DOHH2 (cell line): ENCODE measurements around the gene AMH.

ENCODE experiments used
- H3F3A ChIP-seq: fragments of 200-600 bp; sonication (generic), shearing (Covaris generic); 2 replicates; pipeline ENCODE4 v1.6.0; 2016; ENCODE audit warnings: antibody characterized with exemption, mild to moderate bottlenecking; ENCODE audit not compliant: control insufficient read depth, insufficient read depth
- H3K27ac ChIP-seq: fragments of 200-600 bp; sonication (generic); 2 replicates; pipeline ENCODE4 v1.5.1; 2014; ENCODE audit warnings: low read depth, mild to moderate bottlenecking, low read length, moderate library complexity
- H3K27me3 ChIP-seq: fragments of 200-600 bp; sonication (generic); 2 replicates; pipeline ENCODE4 v1.6.1; 2014; ENCODE audit warnings: mild to moderate bottlenecking, low read length, mixed read lengths; ENCODE audit not compliant: control insufficient read depth
- H3K36me3 ChIP-seq: fragments of 200-600 bp; sonication (generic); 2 replicates; pipeline ENCODE4 v1.6.1; 2014; ENCODE audit warnings: mild to moderate bottlenecking, low read length, moderate library complexity, mixed read lengths; ENCODE audit not compliant: control insufficient read depth
- H3K4me1 ChIP-seq: fragments of 200-600 bp; sonication (generic); 2 replicates; pipeline ENCODE4 v1.6.1; 2014; ENCODE audit warnings: mild to moderate bottlenecking, low read length, mixed read lengths; ENCODE audit not compliant: control insufficient read depth
- H3K4me2 ChIP-seq: fragments of 200-600 bp; sonication (generic); 2 replicates; pipeline ENCODE4 v1.6.0; 2014; ENCODE audit warnings: mild to moderate bottlenecking, low read length, moderate library complexity
- H3K4me3 ChIP-seq: fragments of 200-600 bp; sonication (generic); 2 replicates; pipeline ENCODE4 v1.5.1; 2014; ENCODE audit warnings: mild to moderate bottlenecking, low read length, mixed read lengths
- H3K79me2 ChIP-seq: fragments of 200-600 bp; sonication (generic); 2 replicates; pipeline ENCODE4 v1.6.1; 2014; ENCODE audit warnings: mild to moderate bottlenecking, low read length, mixed read lengths; ENCODE audit not compliant: control insufficient read depth
- H3K9me2 ChIP-seq: fragments of 200-600 bp; sonication (generic); replicated peaks from 2 replicates; pipeline ENCODE4 v1.6.1; 2014; ENCODE audit warnings: mild to moderate bottlenecking, low read length, mixed read lengths; ENCODE audit not compliant: control insufficient read depth
- H3K9me3 ChIP-seq: fragments of 200-600 bp; sonication (generic); 2 replicates; pipeline ENCODE4 v1.6.1; 2014; ENCODE audit warnings: antibody characterized with exemption, low read length, mixed read lengths; ENCODE audit not compliant: control insufficient read depth, insufficient read depth
- H4K20me1 ChIP-seq: fragments of 200-600 bp; sonication (generic); 2 replicates; pipeline ENCODE4 v1.6.0; 2014; ENCODE audit warnings: low read depth, mild to moderate bottlenecking, antibody characterized with exemption, low read length, moderate library complexity; ENCODE audit not compliant: control insufficient read depth, insufficient read depth
- EZH2phosphoT487 ChIP-seq: fragments of 200-600 bp; sonication (generic); IDR thresholded peaks from 2 replicates; pipeline ENCODE4 v1.6.1; 2017; ENCODE audit warnings: borderline replicate concordance, mild to moderate bottlenecking, antibody characterized with exemption, low read length, moderate library complexity, mixed read lengths
- TF ChIP-seq, protein P1 (sequence below): fragments of 200-600 bp; sonication (generic); IDR thresholded peaks from one replicate; pipeline ENCODE4 v1.5.1; 2014; ENCODE audit warnings: antibody characterized with exemption, mild to moderate bottlenecking, low read depth, low read length; ENCODE audit not compliant: poor library complexity, severe bottlenecking

The AMH gene

DNA sequence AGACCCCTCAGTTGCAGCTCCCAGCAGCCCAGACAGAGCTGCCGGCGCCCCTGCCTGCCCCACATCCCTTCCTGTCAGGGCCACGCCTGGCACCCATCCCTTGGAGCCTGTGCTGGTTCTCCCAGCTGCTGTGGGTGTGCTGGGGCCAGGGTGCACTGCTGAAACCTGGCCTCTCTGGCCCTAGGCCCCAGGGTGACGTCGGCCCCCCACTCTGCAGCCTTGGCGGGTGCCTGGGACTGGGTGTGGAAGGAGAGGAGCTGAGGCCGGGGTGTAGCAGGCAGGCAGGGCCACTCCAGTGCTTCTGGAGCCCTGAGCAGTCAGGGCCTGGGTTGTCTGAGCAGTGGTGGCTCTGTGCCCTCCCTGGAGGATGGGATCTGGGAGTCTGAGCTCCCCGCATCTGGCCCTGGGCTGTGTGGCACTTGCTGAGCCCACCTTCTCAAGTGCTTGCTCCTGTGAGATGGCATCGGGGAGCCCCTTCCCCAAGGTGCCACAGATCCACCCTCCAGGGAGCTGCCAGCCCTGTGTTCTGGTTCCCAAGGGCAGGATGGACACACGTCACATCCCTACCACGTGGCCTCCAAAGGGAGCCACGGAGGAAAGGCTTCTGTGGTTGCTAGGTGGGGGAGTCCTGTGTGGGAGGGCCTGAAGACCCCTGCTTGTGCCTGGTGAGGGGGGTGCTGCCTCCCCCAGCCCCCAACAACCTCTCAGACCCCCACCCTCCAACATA, 18.2 kb upstream of the AMH start:
- no peaks in the 10 kb centered on the region for H3K9me2 ChIP-seq
- H4K20me1 ChIP-seq: 0 out of 2 replicates have a peak, but pooled peaks cover 3% of the 10 kb centered on the region
- H3K4me2 ChIP-seq: no peak overlapping the region
- H3K9me3 ChIP-seq: no peaks in the 10 kb centered on the region
- H3K36me3 ChIP-seq: peaks cover 90% of the 10 kb centered on the region
- H3K27me3 ChIP-seq: no peaks in the 10 kb centered on the region
- TF ChIP-seq, protein P1, sequence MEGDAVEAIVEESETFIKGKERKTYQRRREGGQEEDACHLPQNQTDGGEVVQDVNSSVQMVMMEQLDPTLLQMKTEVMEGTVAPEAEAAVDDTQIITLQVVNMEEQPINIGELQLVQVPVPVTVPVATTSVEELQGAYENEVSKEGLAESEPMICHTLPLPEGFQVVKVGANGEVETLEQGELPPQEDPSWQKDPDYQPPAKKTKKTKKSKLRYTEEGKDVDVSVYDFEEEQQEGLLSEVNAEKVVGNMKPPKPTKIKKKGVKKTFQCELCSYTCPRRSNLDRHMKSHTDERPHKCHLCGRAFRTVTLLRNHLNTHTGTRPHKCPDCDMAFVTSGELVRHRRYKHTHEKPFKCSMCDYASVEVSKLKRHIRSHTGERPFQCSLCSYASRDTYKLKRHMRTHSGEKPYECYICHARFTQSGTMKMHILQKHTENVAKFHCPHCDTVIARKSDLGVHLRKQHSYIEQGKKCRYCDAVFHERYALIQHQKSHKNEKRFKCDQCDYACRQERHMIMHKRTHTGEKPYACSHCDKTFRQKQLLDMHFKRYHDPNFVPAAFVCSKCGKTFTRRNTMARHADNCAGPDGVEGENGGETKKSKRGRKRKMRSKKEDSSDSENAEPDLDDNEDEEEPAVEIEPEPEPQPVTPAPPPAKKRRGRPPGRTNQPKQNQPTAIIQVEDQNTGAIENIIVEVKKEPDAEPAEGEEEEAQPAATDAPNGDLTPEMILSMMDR: no peak
- TF ChIP-seq EZH2phosphoT487: no peak
- H3K4me1 ChIP-seq: peaks cover 57% of the 10 kb centered on the region
- peaks cover 69% of the 10 kb centered on the region for H3K79me2 ChIP-seq
- H3K27ac ChIP-seq: no peak overlapping the region
- H3K4me3 ChIP-seq: no peak overlapping the region
- peaks cover 28% of the 10 kb centered on the region for H3F3A ChIP-seq

DNA sequence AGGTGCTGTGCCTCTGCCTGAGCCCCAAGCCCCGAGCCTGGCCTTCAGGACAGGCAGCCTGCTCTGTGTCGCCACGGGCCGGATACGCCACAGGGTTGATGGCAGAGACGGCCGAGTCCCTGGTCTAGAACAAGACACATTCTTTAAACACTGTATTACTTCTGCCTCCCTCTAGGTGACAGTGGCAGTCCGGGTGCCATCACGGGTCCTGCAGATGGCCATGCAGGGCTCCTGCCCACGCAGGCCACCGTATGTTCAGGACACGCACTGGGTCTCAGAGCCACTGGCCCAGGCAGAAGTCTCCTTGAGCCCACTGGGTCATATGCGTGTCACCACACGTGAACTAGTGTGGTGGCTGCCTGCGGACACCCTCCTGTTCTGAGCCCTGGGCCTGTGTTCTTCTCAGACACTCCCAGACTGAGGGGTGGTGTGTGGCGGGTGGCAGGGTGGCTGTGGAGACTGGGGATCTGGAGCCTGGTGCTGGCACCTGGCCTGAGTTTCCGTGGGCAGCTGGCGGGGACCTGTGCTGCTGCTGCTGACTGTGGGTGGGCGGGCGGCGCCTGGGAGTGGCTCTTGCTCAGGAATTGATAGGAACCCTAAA, 17.4 kb upstream of the AMH start:
- Histone ChIP-seq H3K9me3 (no peaks in the 10 kb centered on the region), H3K36me3 (peaks cover 84% of the 10 kb centered on the region), H4K20me1 (0 out of 2 replicates have a peak, but pooled peaks cover 3% of the 10 kb centered on the region), H3K27me3 (no peaks in the 10 kb centered on the region), H3K79me2 (peaks cover 72% of the 10 kb centered on the region), H3K27ac (no peak overlapping the region), H3K9me2 (no peaks in the 10 kb centered on the region), H3K4me3 (no peak overlapping the region), H3K4me1 (peaks cover 54% of the 10 kb centered on the region), H3F3A (peaks cover 28% of the 10 kb centered on the region), H3K4me2 (no peak overlapping the region)
- TF ChIP-seq, protein P1: peak; percentile 50
- no peak for TF ChIP-seq EZH2phosphoT487

DNA sequence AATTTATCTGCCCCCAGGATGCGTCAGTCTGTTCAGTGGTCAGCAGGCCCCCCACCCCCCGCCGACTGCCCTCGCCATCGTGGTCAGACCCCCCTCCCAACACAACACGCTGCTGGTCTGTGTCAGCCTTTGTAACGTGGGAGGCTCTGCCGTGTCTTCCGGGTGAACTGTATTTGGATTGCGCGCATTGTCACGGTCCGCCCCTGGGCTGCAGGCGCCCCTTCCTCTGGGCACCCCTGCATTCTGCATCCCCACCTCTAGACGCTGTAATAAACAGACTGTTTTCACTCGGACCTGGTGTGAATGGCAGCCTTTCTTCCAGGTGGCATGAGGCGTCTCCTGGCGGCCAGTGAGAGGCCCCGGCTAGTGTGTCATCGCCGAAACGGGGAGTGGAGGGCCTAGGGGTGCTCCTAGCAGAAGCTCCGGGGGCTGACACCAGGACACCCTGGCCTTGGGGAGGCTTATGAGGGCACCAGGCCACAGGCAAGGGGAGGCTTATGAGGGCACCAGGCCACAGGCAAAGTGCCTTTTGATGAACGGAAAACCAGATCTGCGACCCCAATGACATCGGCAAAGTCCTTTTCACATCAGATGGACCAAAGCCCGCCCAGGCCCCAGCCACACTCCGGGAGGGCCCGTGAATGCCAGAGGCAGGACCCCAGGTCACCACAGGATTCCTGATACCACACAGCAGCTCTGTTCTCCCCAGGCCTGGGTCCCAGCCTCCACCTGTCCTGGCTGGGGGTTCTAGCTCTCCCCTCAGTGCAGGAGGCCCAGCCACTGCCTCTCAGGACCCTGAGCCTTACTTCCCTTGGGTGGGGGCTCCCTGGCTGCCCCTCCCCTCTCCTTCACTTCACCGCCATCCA, 16.6 kb upstream of the AMH start:
- Histone ChIP-seq H4K20me1 (peaks cover 2% of the 10 kb centered on the region; the same call in 1 of the 2 replicates), H3K79me2 (peaks cover 80% of the 10 kb centered on the region), H3K9me2 (no peaks in the 10 kb centered on the region), H3K4me1 (peaks cover 48% of the 10 kb centered on the region), H3K9me3 (no peaks in the 10 kb centered on the region), H3K27ac (no peak overlapping the region), H3K36me3 (peaks cover 86% of the 10 kb centered on the region), H3F3A (peaks cover 24% of the 10 kb centered on the region), H3K4me2 (no peak overlapping the region), H3K4me3 (no peak overlapping the region), H3K27me3 (no peaks in the 10 kb centered on the region)
- TF ChIP-seq, protein P1: no peak
- no peak for TF ChIP-seq EZH2phosphoT487
